Pancreas (tissue), 10 donors: ENCODE data around the gene PPP1R3G. TPM values are rescaled to one million over a fixed set of nuclear protein-coding genes. Genes with fewer than 3 reads are reported as not detected.

ENCODE experiments used
- ATAC-seq, 4 donors: fragments of 200-7000 bp; cut with Tn5 transposase; one replicate each; pipeline versions ENCODE4 v1.8.0 to v1.9.1; 2020; ENCODE audit warnings: mild to moderate bottlenecking in 4 of 4, moderate library complexity in 4 of 4
- DNase-seq, 6 donors: peaks; one replicate each; pipeline ENCODE4 v3.0.0-alpha.2; 2020
- FAIRE-seq: peaks from 2 replicates; lab custom pipeline; 2012; peaks lifted over from hg19 to GRCh38; lab: Jason Lieb, UNC
- H3K27ac ChIP-seq, 4 donors: fragments of 200-600 bp; sonication (generic); 1 replicate in 3 of 4; 2 replicates in 1 of 4; pipeline versions ENCODE4 v1.5.0 to v1.8.0; 2020
- H3K27me3 ChIP-seq, 4 donors: fragments of 200-600 bp; one replicate each; pipeline ENCODE4 v1.8.0; 2021
- H3K36me3 ChIP-seq, 3 donors: fragments of 200-600 bp; sonication (generic) in 1 of 3; one replicate each; pipeline versions ENCODE4 v1.5.0 to v1.8.0; 2020 to 2021
- H3K4me1 ChIP-seq, 3 donors: fragments of 200-600 bp; one replicate each; pipeline ENCODE4 v1.8.0; 2021
- H3K4me3 ChIP-seq, 4 donors: fragments of 200-600 bp; sonication (generic) in 2 of 4; one replicate each; pipeline versions ENCODE4 v1.5.0 to v1.8.0; 2020 to 2021
- H3K9me3 ChIP-seq, 4 donors: fragments of 200-600 bp; one replicate each; pipeline ENCODE4 v1.8.0; 2021
- WGBS, 2 donors: extraction: QIAGEN DNeasy Blood & Tissue Kit; methylation state at CpG; one replicate each; pipeline ENCODE4 v1.1.7; 2013; 5-methylcytosine and 5-hydroxymethylcytosine counted together
- intact Hi-C, 3 donors: fragments of 100-400 bp; cut with DNase I; formaldehyde crosslinking; loops; one replicate each; pipeline versions ENCODE4 v1.11.1 to v1.14.2; 2022
- polyA plus RNA-seq, 2 donors: library from polyadenylated mRNA; stranded (reverse); fragments of 200-250 nt; gene quantifications; one replicate each; pipeline ENCODE4 v1.2.3, GENCODE V29; 2013
- total RNA-seq, 6 donors: library from RNA; stranded (reverse); fragmentation: NEBNext Ultra II Directional in 4 of 6; extraction: Animal tissue kit (Norgen Biotek cat#: 25700) in 4 of 6; gene quantifications; one replicate each; pipeline versions ENCODE4 v1.2.1 to v1.2.4, GENCODE V29; 2021 to 2023
- TF ChIP-seq, protein P1 (sequence below), 4 donors: fragments of 200-600 bp; sonication (generic) in 3 of 4; IDR thresholded peaks; one replicate each; pipeline versions ENCODE4 v1.5.0 to v1.8.0; 2021; ENCODE audit warnings: antibody characterized with exemption in 4 of 4
- donor health status: healthy with polysubstance abuse.
- donor health status: DM: no; HTN: no; CAD: no; lungs with moderate emphysema.
- donor health status: DM: no; HTN: no; CAD: no.
- donor health status: control.
- donor health status: control.
- donor health status: Bipolar disorder and iron deficiency.
- donor health status: DM: yes; HTN: yes; CAD: no.
- donor health status: DM: no; HTN: no; CAD: no.
- donor health status: DM: no; HTN: no; CAD: no.
- donor health status: DM: yes; HTN: yes; CAD: no.

The PPP1R3G gene
- total and polyA plus RNA-seq, 8 donors = 0.04 to 0.24 (median 0.08) TPM; not detected in 2

DNA sequence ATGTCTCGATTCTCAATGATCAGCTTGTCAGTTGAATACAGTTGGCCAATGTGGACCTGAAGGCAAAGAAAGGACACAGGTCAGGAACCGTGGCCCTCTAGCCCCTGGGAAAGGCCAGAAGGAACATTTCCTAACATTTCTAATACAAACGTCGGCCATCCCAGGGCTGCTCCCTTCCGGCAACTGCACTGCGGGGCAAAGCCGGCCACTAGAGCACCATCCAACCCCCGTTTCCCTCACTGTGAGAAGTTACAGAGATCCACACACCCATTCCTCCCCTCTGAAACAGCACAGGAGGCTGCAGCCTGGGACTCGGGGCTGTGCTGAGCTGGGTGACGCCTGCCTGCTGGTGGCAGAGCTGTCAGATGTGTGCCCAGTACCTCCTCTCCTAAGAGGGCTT, 24.3 kb downstream of the PPP1R3G start:
- no peaks in the 10 kb centered on the region for H3K36me3 ChIP-seq
- ATAC-seq (no peak), FAIRE-seq (no peak), DNase-seq (no peak)
- H3K4me1 ChIP-seq = no peaks in the 10 kb centered on the region
- TF ChIP-seq, protein P1, sequence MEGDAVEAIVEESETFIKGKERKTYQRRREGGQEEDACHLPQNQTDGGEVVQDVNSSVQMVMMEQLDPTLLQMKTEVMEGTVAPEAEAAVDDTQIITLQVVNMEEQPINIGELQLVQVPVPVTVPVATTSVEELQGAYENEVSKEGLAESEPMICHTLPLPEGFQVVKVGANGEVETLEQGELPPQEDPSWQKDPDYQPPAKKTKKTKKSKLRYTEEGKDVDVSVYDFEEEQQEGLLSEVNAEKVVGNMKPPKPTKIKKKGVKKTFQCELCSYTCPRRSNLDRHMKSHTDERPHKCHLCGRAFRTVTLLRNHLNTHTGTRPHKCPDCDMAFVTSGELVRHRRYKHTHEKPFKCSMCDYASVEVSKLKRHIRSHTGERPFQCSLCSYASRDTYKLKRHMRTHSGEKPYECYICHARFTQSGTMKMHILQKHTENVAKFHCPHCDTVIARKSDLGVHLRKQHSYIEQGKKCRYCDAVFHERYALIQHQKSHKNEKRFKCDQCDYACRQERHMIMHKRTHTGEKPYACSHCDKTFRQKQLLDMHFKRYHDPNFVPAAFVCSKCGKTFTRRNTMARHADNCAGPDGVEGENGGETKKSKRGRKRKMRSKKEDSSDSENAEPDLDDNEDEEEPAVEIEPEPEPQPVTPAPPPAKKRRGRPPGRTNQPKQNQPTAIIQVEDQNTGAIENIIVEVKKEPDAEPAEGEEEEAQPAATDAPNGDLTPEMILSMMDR (IDR thresholded peaks at IDR 0.05) = no peak
- no peaks in the 10 kb centered on the region for H3K27me3 ChIP-seq
- H3K27ac ChIP-seq = no peak overlapping the region
- 88 to 91% methylated on average over 10 of the region's 10 CpGs for WGBS, 2 donors
- H3K9me3 ChIP-seq = no peaks in the 10 kb centered on the region
- H3K4me3 ChIP-seq = no peak overlapping the region
- intact Hi-C loops = no loop called here

DNA sequence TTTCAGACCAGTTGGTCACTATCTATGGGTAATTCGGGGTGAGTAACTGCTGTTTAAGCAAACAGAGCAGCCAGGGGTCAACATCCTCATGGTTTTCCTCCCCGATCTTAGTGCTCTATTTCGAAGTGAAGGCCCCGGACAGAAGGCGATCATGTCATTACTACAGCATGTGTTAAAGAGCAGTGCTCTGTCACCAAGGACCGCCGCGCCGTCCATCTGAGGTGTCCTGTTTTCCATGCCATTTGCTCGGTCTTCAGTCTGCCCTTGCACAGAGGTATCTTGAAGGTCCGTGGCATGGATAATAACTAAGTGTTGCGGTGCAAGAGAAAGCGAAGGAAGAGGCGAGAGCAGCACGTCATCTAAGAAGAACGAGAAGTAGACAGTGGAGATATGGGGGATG, 25.1 kb downstream of the PPP1R3G start:
- Histone ChIP-seq H3K36me3 (no peaks in the 10 kb centered on the region), H3K27me3 (no peaks in the 10 kb centered on the region), H3K4me1 (no peaks in the 10 kb centered on the region), H3K9me3 (no peaks in the 10 kb centered on the region), H3K27ac (no peak overlapping the region), H3K4me3 (no peak overlapping the region)
- intact Hi-C loops = no loop called here
- DNase-seq = no peak
- TF ChIP-seq, protein P1 (IDR thresholded peaks at IDR 0.05) = no peak
- no peak for ATAC-seq
- no peak for FAIRE-seq
- WGBS, 2 donors = 87 to 90% methylated on average over 16 of the region's 16 CpGs

DNA sequence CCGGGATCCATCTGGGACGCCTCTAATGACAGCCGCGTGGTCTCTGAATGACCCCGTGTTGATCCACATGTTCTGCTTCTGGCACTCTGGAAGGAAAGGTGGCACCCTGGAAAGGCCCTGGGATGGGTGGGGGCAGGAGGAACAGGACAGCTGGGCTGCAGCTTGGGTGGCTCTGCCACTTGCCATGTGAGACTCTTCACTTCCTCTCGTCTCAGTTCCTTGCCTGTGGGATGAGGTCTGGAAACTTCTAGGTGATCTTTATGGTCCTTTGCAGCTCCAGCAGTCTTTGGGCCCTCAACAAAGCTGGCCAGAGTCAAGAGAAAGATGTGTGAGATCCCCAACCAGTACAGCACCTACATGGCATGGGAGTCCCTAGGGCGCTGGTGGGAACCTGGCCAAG, 26.5 kb downstream of the PPP1R3G start:
- DNase-seq = no peak
- no peak for FAIRE-seq
- Histone ChIP-seq H3K27me3 (no peaks in the 10 kb centered on the region), H3K27ac (no peak overlapping the region), H3K36me3 (no peaks in the 10 kb centered on the region), H3K4me1 (no peaks in the 10 kb centered on the region), H3K9me3 (no peaks in the 10 kb centered on the region), H3K4me3 (no peak overlapping the region)
- ATAC-seq = no peak
- TF ChIP-seq, protein P1 (IDR thresholded peaks at IDR 0.05) = no peak
- WGBS, 2 donors = 93 to 96% methylated on average over 7 of the region's 7 CpGs
- intact Hi-C loops = no loop called here

DNA sequence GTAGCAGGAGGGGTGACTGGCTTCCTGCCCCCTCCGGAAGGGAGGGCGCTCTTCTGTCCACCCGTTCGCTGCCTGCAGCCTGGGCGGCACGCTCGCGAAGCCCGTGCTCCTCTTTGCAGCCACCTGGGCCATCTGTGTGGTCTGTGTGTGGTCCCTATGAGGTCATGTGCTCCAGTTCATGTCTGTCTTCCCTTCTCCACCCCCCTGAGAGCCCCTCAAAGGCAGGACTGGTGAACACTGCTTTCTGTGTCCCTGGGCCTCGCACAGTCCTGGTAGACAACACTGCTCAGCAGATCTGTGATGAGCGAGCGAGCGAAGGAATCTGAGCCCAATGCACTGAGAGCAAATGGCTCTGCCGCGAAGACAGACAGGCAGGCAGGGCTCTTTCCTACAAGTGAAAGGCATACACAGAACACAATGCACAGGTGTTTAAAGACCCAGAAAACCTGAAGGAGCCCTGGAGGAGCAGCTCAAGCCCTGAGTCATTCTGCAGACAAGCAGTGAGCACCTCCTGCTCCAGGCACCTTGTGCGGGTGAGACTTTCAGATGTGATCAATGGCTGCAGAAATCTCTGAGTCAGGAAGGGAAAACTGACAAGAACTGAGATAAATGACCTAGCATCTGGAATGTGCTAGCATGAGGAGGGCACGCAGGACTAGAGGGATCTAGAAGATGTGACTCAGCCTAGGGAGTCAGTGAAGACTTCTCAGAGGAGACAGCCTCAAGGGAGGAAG, 27.1 kb downstream of the PPP1R3G start:
- TF ChIP-seq, protein P1 (IDR thresholded peaks at IDR 0.05) = no peak
- H3K27me3 ChIP-seq = no peaks in the 10 kb centered on the region
- FAIRE-seq (no peak), DNase-seq (no peak), ATAC-seq (no peak)
- 77 to 87% methylated on average over 17 of the region's 17 CpGs for WGBS, 2 donors
- intact Hi-C loops = no loop called here
- H3K4me3 ChIP-seq = no peak overlapping the region
- H3K4me1 ChIP-seq = no peaks in the 10 kb centered on the region
- H3K9me3 ChIP-seq = no peaks in the 10 kb centered on the region
- H3K27ac ChIP-seq = no peak overlapping the region
- H3K36me3 ChIP-seq = no peaks in the 10 kb centered on the region

DNA sequence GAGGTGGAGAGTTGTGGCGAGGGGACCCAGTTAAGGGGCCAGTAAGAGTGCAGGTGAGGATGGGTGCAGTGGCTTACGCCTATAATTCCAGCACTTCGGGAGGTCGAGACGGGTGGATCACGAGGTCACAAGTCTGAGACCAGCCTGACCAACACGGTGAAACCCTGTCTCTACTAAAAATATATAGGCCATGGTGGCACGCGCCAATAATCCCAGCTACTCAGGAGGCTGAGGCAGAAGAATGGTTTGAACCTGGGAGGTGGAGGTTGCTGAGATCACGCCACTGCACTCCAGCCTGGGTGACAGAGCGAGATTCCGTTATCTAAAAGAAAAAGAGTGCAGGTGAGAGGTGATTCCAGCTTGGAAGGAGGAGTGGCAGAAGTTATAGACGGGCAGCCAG, 28.0 kb downstream of the PPP1R3G start:
- ATAC-seq = no peak
- intact Hi-C loops = no loop called here
- WGBS, 2 donors = 96% methylated on average over 13 of the region's 13 CpGs

More for the DNA sequence above, 28.0 kb downstream of the PPP1R3G start:
- Histone ChIP-seq H3K36me3 (no peaks in the 10 kb centered on the region), H3K4me1 (no peaks in the 10 kb centered on the region), H3K9me3 (no peaks in the 10 kb centered on the region), H3K4me3 (no peak overlapping the region), H3K27ac (no peak overlapping the region), H3K27me3 (no peaks in the 10 kb centered on the region)
- TF ChIP-seq, protein P1 (IDR thresholded peaks at IDR 0.05) = no peak
- DNase-seq = no peak
- FAIRE-seq = no peak
